Activated T-cell treated with anti-CD3 and anti-CD28 coated beads, Interleukin-2, amount 50 U/mL, for 48 hours (primary cell): ENCODE results near the gene SCAND1.
A peak's percentile ranks its signal among the peaks of the same experiment; 100 is the strongest.
"Not testable (repeated sequence)": the region's sequence is repeated elsewhere in the genome, so short reads cannot be mapped to it uniquely, and the experiment has no call there.

Experiments used
- DNase-seq, 2 experiments: peaks; one replicate each; pipeline ENCODE4 v3.0.0-alpha.2; 2020

The SCAND1 gene

GRCh38 chr20:35956616-35957015 lies 2.3 kb upstream of the SCAND1 start:
- DNase-seq = no peak

- no peak for DNase-seq
These were observed 577 bp upstream of the SCAND1 start for GRCh38 chr20:35954907-35955251.

GRCh38 chr20:35953387-35954199 lies 709 bp downstream of the SCAND1 start:
- DNase-seq = peak; percentile 75 to 80

- DNase-seq = peak; percentile 30 to 34
These were observed 1.6 kb downstream of the SCAND1 start for GRCh38 chr20:35952480-35953386.

GRCh38 chr20:35952080-35952479 lies 2.2 kb downstream of the SCAND1 start:
- not testable (repeated sequence) for DNase-seq

GRCh38 chr20:35950093-35950492 lies 4.2 kb downstream of the SCAND1 start:
- DNase-seq = no peak

GRCh38 chr20:35947907-35948306 lies 6.4 kb downstream of the SCAND1 start:
- DNase-seq = no peak

- peak; percentile 34 to 48 for DNase-seq
These were observed 6.8 kb downstream of the SCAND1 start for GRCh38 chr20:35947489-35947888.

- DNase-seq = no peak
These were observed 12.1 kb downstream of the SCAND1 start for GRCh38 chr20:35942243-35942642.

GRCh38 chr20:35941620-35942019 lies 12.7 kb downstream of the SCAND1 start:
- no peak for DNase-seq

- no peak for DNase-seq
These were observed 15.0 kb downstream of the SCAND1 start for GRCh38 chr20:35939264-35939663.

GRCh38 chr20:35934050-35934449 lies 20.3 kb downstream of the SCAND1 start:
- no peak for DNase-seq

- no peak for DNase-seq
These were observed 25.0 kb downstream of the SCAND1 start for GRCh38 chr20:35929301-35929700.

- no peak for DNase-seq
These were observed 33.8 kb downstream of the SCAND1 start for GRCh38 chr20:35920523-35920922.

- DNase-seq = no peak
These were observed 36.3 kb downstream of the SCAND1 start for GRCh38 chr20:35918021-35918420.

- DNase-seq = no peak
These were observed 37.2 kb downstream of the SCAND1 start for GRCh38 chr20:35917077-35917476.

GRCh38 chr20:35912881-35913280 lies 41.4 kb downstream of the SCAND1 start:
- no peak for DNase-seq

- no peak for DNase-seq
These were observed 44.0 kb downstream of the SCAND1 start for GRCh38 chr20:35910254-35910653.

GRCh38 chr20:35909796-35910195 lies 44.5 kb downstream of the SCAND1 start:
- DNase-seq = no peak

GRCh38 chr20:35909176-35909575 lies 45.1 kb downstream of the SCAND1 start:
- no peak for DNase-seq

- no peak for DNase-seq
These were observed 46.3 kb downstream of the SCAND1 start for GRCh38 chr20:35908007-35908406.

- DNase-seq = no peak
These were observed 47.1 kb downstream of the SCAND1 start for GRCh38 chr20:35907017-35907701.

- no peak for DNase-seq
These were observed 49.2 kb downstream of the SCAND1 start for GRCh38 chr20:35904982-35905663.
